HL-60/S4 treated with retinoic acid at 250 ng/mL for 4 days and 3 days (cell line): ENCODE data around the gene FBXO33.

Experiments used
- in situ Hi-C: fragments of 300-500 bp; cut with MboI; formaldehyde crosslinking; loops from 2 replicates; pipeline ENCODE4 v1.7.0; 2022; ENCODE audit warnings: low sequenced_read_pairs

Gene FBXO33

GRCh38 chr14:39432179-39432618 lies at the start of gene FBXO33:
Gene FBXO33, minus strand, starts transcription at chr14:39432433. Its CDS starts 271 bp downstream, at chr14:39432162.
- in situ Hi-C loops: no loop called here

GRCh38 chr14:39474416-39474911 lies 42.2 kb upstream of the FBXO33 start:
- in situ Hi-C loops: no loop called here

- in situ Hi-C loops: no loop called here
Measured at GRCh38 chr14:39472078-39472477, 39.8 kb upstream of the FBXO33 start.

- in situ Hi-C loops: no loop called here
Measured at GRCh38 chr14:39469094-39469710, 37.0 kb upstream of the FBXO33 start.

- in situ Hi-C loops: no loop called here
Measured at GRCh38 chr14:39467889-39468524, 35.8 kb upstream of the FBXO33 start.

- in situ Hi-C loops: no loop called here
Measured at GRCh38 chr14:39459795-39460478, 27.7 kb upstream of the FBXO33 start.

- in situ Hi-C loops: no loop called here
Measured at GRCh38 chr14:39456702-39457250, 24.5 kb upstream of the FBXO33 start.

GRCh38 chr14:39454906-39455539 lies 22.8 kb upstream of the FBXO33 start:
- in situ Hi-C loops: no loop called here

- in situ Hi-C loops: no loop called here
Measured at GRCh38 chr14:39452680-39453079, 20.4 kb upstream of the FBXO33 start.

- in situ Hi-C loops: no loop called here
Measured at GRCh38 chr14:39451811-39452210, 19.6 kb upstream of the FBXO33 start.

- in situ Hi-C loops: no loop called here
Measured at GRCh38 chr14:39447175-39447661, 15.0 kb upstream of the FBXO33 start.

- in situ Hi-C loops: no loop called here
Measured at GRCh38 chr14:39446131-39446744, 14.0 kb upstream of the FBXO33 start.

- in situ Hi-C loops: no loop called here
Measured at GRCh38 chr14:39442293-39442692, 10.1 kb upstream of the FBXO33 start.

GRCh38 chr14:39441805-39442204 lies 9.6 kb upstream of the FBXO33 start:
- in situ Hi-C loops: no loop called here

GRCh38 chr14:39440975-39441374 lies 8.7 kb upstream of the FBXO33 start:
- in situ Hi-C loops: no loop called here

- in situ Hi-C loops: no loop called here
Measured at GRCh38 chr14:39435241-39435640, 3.0 kb upstream of the FBXO33 start.

- in situ Hi-C loops: no loop called here
Measured at GRCh38 chr14:39434401-39434800, 2.2 kb upstream of the FBXO33 start.

- in situ Hi-C loops: no loop called here
Measured at GRCh38 chr14:39433452-39433813, 1.2 kb upstream of the FBXO33 start.

GRCh38 chr14:39432619-39433451 lies 602 bp upstream of the FBXO33 start:
- in situ Hi-C loops: no loop called here
